Sigmoid colon (tissue), 7 donors: Measurements from ENCODE around the gene AASDHPPT. TPM values are rescaled to one million over a fixed set of nuclear protein-coding genes. Genes with fewer than 3 reads are reported as not detected.

ENCODE experiments used
- DNase-seq: peaks from one replicate; pipeline ENCODE4 v3.0.0-alpha.2; 2019
- H3K27ac ChIP-seq, 4 donors: fragments of 200-600 bp; sonication (generic); one replicate each; pipeline ENCODE4 v1.5.1; 2016 to 2019; ENCODE audit warnings: mild to moderate bottlenecking in 1 of 4
- H3K27me3 ChIP-seq, 3 donors: fragments of 200-600 bp; sonication (generic); one replicate each; pipeline ENCODE4 v1.5.1; 2019; ENCODE audit warnings: mild to moderate bottlenecking in 1 of 3
- H3K36me3 ChIP-seq, 4 donors: fragments of 200-600 bp; sonication (generic); one replicate each; pipeline ENCODE4 v1.5.1; 2016 to 2019
- H3K4me1 ChIP-seq, 4 donors: fragments of 200-600 bp; sonication (generic); one replicate each; pipeline ENCODE4 v1.5.1; 2017 to 2019
- H3K4me3 ChIP-seq, 4 donors: fragments of 200-600 bp; sonication (generic); one replicate each; pipeline ENCODE4 v1.5.1; 2017 to 2019; ENCODE audit warnings: mild to moderate bottlenecking in 2 of 4, moderate library complexity in 1 of 4
- H3K9me3 ChIP-seq, 4 donors: fragments of 200-600 bp in 3 of 4; sonication (generic) in 3 of 4; one replicate each; pipeline versions ENCODE4 v1.5.1 to v1.6.1; 2013 to 2019
- POLR2A ChIP-seq, 2 donors: fragments of 450-650 bp; IDR thresholded peaks; one replicate each; pipeline ENCODE4 v1.6.1; 2016; ENCODE audit warnings: antibody characterized with exemption in 2 of 2, mild to moderate bottlenecking in 2 of 2, moderate library complexity in 2 of 2
- POLR2AphosphoS5 ChIP-seq, 4 donors: sonication (generic); formaldehyde crosslinking; IDR thresholded peaks; one replicate each; pipeline ENCODE4 v1.6.1; 2017; ENCODE audit warnings: antibody characterized with exemption in 4 of 4
- WGBS, 2 donors: extraction: QIAGEN DNeasy Blood & Tissue Kit; methylation state at CpG; one replicate each; pipeline ENCODE4 v1.1.7; 2013; 5-methylcytosine and 5-hydroxymethylcytosine counted together
- intact Hi-C: fragments of 100-400 bp; cut with DNase I; formaldehyde crosslinking; loops from one replicate; pipeline ENCODE4 v1.15.1; 2023
- polyA plus RNA-seq, 3 donors: library from polyadenylated mRNA; stranded (reverse); fragments of 200-250 nt; gene quantifications; one replicate each; pipeline ENCODE4 v1.2.3, GENCODE V29; 2013
- total RNA-seq, 4 donors: library from RNA; depleted of rRNA; stranded (reverse); fragments of >200 nt; gene quantifications; one replicate each; pipeline ENCODE4 v1.1.0, GENCODE V29; 2016
- TF ChIP-seq, protein P1 (sequence below), 4 experiments: fragments of 450-650 bp in 3 of 4; fragments of 200-600 bp in 1 of 4; IDR thresholded peaks; one replicate each; pipeline ENCODE4 v1.5.1; 2016 to 2019; ENCODE audit warnings: antibody characterized with exemption in 4 of 4, mild to moderate bottlenecking in 3 of 4, moderate library complexity in 2 of 4
- donor health status: healthy with polysubstance abuse.
- donor health status: Bipolar disorder and iron deficiency.
- donor health status: healthy.

AASDHPPT gene
- total and polyA plus RNA-seq, 7 donors, result 8.4 to 36.8 (median 32.5) TPM

DNA sequence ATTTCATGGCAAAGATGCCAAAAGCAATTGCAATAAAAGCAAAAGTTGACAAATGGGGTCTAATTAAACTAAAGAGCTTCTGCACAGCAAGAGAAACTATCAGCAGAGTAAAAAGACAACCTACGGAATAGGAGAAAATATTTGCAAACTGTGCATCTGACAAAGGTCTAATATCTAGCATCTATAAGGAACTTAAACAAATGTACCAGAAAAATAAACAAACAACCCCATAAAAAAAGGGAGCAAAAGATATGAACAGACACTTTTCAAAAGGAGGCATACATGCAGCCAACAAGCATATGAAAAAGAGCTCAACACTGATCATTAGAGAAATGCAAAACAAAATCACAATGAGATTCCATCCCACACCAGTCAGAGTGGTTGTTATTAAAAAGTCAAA, 60.3 kb downstream of the AASDHPPT start:
- no peaks in the 10 kb centered on the region for H3K27me3 ChIP-seq
- H3K4me3 ChIP-seq, result no peak overlapping the region
- WGBS, 2 donors, result 38 to 77% methylated on average over 1 of the region's 1 CpG
- no peak overlapping the region for H3K27ac ChIP-seq
- intact Hi-C loops, result no loop called here
- no peak for DNase-seq
- H3K9me3 ChIP-seq, result no peaks in the 10 kb centered on the region
- no peaks in the 10 kb centered on the region for H3K36me3 ChIP-seq
- no peaks in the 10 kb centered on the region for H3K4me1 ChIP-seq
- TF ChIP-seq POLR2A (IDR thresholded peaks at IDR 0.05) (no peak), POLR2AphosphoS5 (IDR thresholded peaks at IDR 0.05) (no peak)
- TF ChIP-seq, protein P1, sequence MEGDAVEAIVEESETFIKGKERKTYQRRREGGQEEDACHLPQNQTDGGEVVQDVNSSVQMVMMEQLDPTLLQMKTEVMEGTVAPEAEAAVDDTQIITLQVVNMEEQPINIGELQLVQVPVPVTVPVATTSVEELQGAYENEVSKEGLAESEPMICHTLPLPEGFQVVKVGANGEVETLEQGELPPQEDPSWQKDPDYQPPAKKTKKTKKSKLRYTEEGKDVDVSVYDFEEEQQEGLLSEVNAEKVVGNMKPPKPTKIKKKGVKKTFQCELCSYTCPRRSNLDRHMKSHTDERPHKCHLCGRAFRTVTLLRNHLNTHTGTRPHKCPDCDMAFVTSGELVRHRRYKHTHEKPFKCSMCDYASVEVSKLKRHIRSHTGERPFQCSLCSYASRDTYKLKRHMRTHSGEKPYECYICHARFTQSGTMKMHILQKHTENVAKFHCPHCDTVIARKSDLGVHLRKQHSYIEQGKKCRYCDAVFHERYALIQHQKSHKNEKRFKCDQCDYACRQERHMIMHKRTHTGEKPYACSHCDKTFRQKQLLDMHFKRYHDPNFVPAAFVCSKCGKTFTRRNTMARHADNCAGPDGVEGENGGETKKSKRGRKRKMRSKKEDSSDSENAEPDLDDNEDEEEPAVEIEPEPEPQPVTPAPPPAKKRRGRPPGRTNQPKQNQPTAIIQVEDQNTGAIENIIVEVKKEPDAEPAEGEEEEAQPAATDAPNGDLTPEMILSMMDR (IDR thresholded peaks at IDR 0.05), result no peak

Other genes starting within 250 kb of the AASDHPPT start
- gene MSANTD4, start 55.4 kb upstream of the AASDHPPT start, total RNA-seq, result 10 to 100 TPM; 18.1 to 35.0 (median 25.6) TPM
- gene MSANTD4, start 55.4 kb upstream of the AASDHPPT start, polyA plus RNA-seq, result 1 to 10 TPM; 5.4 to 6.5 (median 5.8) TPM
- gene KBTBD3, start 315 bp upstream of the AASDHPPT start, total RNA-seq, result 10 to 100 TPM in 1 of 4 donors, 1 to 10 TPM in 3; 4.5 to 10.3 (median 5.9) TPM
- 1 to 10 TPM; 2.0 to 6.2 (median 4.2) TPM for gene KBTBD3, start 315 bp upstream of the AASDHPPT start, polyA plus RNA-seq